WTC11 (cell line): Measurements from ENCODE around the gene UNKL.

Experiments
- CREB1 ChIP-seq: sonication (generic); formaldehyde crosslinking; IDR thresholded peaks from 2 replicates; pipeline ENCODE4 v1.8.0; 2023; ENCODE audit warnings: mild to moderate bottlenecking, missing genetic modification reagents
- CREM ChIP-seq: sonication (generic); formaldehyde crosslinking; IDR thresholded peaks from 2 replicates; pipeline ENCODE4 v1.8.1; 2022; ENCODE audit warnings: mild to moderate bottlenecking, missing genetic modification reagents, moderate library complexity
- TF ChIP-seq, protein P1 (sequence below): sonication (generic); formaldehyde crosslinking; IDR thresholded peaks from 2 replicates; pipeline ENCODE4 v1.8.0; 2023; ENCODE audit warnings: missing genetic modification reagents
- TF ChIP-seq, protein P2 (sequence below): fragments of 200-600 bp; IDR thresholded peaks from 2 replicates; pipeline ENCODE4 v1.8.0; 2022; ENCODE audit warnings: antibody characterized with exemption

DNA sequence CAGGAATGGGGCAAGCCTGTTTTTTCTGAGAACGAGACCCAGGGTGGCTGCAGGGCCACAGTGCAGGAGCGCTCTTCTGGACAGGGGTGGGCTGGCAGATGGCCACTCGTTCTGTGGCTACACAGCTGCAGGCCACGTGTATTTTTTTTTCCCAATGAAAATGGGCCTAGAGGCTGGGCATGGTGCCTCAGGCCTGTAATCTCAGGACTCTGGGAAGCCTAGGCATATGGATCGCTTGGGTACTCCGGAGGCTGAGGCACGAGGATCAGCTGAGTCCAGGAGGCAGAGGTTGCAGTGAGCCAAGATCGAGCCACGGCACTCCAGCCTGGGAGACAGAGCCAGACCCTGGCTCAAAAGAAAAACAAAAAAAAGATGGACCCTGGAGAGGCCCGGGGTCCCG is 6.8 kb downstream of the UNKL start:
- TF ChIP-seq CREB1 (CRISPR knock-in tag) = no peak
- TF ChIP-seq, protein P1, sequence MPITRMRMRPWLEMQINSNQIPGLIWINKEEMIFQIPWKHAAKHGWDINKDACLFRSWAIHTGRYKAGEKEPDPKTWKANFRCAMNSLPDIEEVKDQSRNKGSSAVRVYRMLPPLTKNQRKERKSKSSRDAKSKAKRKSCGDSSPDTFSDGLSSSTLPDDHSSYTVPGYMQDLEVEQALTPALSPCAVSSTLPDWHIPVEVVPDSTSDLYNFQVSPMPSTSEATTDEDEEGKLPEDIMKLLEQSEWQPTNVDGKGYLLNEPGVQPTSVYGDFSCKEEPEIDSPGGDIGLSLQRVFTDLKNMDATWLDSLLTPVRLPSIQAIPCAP = no peak
- no peak for TF ChIP-seq CREM (CRISPR knock-in tag)
- TF ChIP-seq, protein P2, sequence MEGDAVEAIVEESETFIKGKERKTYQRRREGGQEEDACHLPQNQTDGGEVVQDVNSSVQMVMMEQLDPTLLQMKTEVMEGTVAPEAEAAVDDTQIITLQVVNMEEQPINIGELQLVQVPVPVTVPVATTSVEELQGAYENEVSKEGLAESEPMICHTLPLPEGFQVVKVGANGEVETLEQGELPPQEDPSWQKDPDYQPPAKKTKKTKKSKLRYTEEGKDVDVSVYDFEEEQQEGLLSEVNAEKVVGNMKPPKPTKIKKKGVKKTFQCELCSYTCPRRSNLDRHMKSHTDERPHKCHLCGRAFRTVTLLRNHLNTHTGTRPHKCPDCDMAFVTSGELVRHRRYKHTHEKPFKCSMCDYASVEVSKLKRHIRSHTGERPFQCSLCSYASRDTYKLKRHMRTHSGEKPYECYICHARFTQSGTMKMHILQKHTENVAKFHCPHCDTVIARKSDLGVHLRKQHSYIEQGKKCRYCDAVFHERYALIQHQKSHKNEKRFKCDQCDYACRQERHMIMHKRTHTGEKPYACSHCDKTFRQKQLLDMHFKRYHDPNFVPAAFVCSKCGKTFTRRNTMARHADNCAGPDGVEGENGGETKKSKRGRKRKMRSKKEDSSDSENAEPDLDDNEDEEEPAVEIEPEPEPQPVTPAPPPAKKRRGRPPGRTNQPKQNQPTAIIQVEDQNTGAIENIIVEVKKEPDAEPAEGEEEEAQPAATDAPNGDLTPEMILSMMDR = no peak
